Esophagus squamous epithelium (tissue), 4 donors: ENCODE results near the gene ATP10B.

Experiments used
- CTCF ChIP-seq, 6 experiments: fragments of 450-650 bp in 4 of 6; fragments of 200-600 bp in 2 of 6; sonication (generic) in 2 of 6; IDR thresholded peaks; one replicate each; pipeline ENCODE4 v1.5.1; 2016 to 2019; ENCODE audit warnings: antibody characterized with exemption in 6 of 6, mild to moderate bottlenecking in 4 of 6, moderate library complexity in 4 of 6
- POLR2A ChIP-seq, 4 donors: fragments of 450-650 bp; IDR thresholded peaks; one replicate each; pipeline ENCODE4 v1.6.1; 2017; ENCODE audit warnings: antibody characterized with exemption in 4 of 4, mild to moderate bottlenecking in 4 of 4, moderate library complexity in 3 of 4

DNA sequence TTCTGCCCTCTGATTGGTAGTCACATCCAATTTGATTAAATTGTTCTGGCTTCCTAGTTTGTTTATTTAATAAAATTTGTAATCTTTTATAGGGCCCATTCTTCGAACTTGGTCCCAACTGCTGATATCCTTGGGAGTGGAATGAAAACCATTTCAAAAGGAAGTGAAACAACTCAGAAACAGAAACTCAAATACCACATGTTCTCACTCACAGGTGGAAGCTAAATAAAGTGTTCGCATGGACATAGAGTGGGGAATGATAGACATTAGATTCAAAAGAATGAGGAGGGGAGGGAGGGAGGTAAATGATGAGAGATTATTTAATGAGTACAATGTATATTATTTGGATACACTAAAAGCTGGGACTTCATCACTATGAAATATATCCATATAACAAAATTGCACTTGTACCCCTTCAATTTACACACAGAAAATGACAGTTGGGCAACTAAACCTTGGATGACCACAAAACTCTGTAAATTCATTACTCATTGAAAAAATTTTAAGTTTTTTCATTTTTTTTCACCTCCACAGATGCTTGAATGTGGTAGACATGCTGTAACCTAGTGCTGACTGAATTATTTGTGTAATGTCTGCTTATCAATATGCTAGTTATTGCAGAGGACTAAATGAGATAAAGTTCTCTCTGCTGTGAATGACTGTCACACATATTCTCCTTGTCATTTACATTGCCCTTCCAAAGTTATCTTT is 16.0 kb downstream of the ATP10B start:
- TF ChIP-seq POLR2A (IDR thresholded peaks at IDR 0.05) (no peak), CTCF (IDR thresholded peaks at IDR 0.05) (no peak)
